ENCODE measurements around the gene L1TD1.

- TF ChIP-seq CTCF (conservative IDR thresholded peaks at IDR 0.05 in 1 of 2, IDR thresholded peaks at IDR 0.05 in 1 of 2; ENCODE audit: low read depth in 1 of 2, low read length in 2 of 2) (no peak), EZH2 (IDR thresholded peaks at IDR 0.05; ENCODE audit: low read length, missing control alignments) (no peak)
Measured at GRCh38 chr1:62241371-62242131, 46.9 kb downstream of the L1TD1 start.

All from fibroblast of lung (primary cell).